CD4-positive, alpha-beta T cell treated with Interleukin-10 for 1 hour (primary cell): ENCODE measurements around the gene IGHMBP2.

Source experiments
- DNase-seq: peaks from one replicate; pipeline ENCODE4 v3.0.0-alpha.2; 2020

IGHMBP2 gene

GRCh38 chr11:68928136-68928880, 24.6 kb downstream of the IGHMBP2 start:
- no peak for DNase-seq

DNA sequence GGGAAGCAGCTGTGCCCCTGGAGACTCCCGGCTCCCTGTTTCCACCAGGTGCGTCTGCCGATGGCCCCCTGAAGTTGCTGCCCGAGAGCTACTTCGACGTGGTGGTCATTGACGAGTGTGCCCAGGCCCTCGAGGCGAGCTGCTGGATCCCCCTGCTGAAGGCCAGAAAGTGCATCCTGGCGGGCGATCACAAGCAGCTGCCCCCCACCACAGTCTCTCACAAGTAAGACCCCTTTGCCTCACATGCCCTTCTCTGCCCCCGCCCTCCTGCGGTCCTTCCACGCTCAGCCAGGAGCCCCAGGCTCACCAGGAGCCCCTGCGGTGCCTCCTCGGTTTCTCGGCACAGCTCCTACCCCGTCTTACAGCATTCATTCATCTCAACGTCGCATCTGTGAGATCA, 25.4 kb downstream of the IGHMBP2 start:
- DNase-seq, result no peak

DNA sequence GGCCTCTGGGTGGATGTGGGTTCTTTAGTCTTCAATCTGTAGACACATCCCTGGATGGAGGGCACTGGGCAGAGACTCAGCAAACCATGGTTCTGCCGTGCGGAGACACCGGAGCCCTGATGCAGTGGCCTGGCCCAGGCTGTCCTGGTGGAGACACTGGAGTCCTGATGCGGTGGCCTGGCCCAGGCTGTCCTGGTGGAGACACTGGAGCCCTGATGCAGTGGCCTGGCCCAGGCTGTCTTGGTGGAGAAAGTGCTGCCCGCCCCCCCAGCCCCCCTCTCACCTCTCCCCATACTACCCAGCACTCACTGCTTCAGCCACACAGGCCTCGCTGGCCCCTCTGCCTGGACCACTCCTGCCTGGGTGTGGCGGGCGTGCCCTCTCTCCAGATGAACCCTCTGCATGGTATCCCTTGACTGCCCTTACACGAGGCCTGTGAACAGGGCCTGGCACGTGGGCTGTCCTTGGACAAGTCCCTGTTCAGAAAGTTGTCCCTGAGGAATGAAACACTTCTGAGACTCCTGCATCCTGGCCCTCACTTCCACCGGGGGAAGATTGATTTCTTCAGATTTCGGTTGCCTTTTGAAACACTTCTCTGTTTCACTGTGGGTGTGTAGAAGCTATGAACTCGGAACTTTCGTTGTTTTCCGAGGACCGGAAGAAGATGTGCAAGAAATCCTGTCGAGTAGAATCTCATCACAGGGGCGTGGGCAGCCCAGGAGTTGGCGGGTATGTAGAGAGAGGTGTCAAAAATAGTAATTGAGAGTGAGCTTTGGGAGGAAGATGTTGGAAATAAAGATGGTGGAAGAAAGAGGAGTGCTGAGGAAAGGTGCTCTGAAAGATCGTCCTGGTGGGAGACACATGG, 26.2 kb downstream of the IGHMBP2 start:
- no peak for DNase-seq

GRCh38 chr11:68930991-68931855, 27.5 kb downstream of the IGHMBP2 start:
- no peak for DNase-seq

DNA sequence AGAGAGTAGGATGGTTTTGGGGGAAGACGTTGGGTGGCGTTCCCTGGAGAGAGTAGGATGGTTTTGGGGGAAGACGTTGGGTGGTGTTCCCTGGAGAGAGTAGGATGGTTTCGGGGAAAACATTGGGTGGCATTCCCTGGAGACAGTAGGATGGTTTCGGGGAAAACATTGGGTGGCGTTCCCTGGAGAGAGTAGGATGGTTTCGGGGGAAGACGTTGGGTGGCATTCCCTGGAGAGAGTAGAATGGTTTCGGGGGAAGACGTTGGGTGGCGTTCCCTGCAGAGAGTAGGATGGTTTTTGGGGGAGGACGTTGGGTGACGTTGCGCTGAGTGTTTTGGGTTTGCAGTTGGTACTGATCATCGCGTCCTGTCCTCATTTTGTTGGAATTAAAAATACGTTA, 28.2 kb downstream of the IGHMBP2 start:
- no peak for DNase-seq

DNA sequence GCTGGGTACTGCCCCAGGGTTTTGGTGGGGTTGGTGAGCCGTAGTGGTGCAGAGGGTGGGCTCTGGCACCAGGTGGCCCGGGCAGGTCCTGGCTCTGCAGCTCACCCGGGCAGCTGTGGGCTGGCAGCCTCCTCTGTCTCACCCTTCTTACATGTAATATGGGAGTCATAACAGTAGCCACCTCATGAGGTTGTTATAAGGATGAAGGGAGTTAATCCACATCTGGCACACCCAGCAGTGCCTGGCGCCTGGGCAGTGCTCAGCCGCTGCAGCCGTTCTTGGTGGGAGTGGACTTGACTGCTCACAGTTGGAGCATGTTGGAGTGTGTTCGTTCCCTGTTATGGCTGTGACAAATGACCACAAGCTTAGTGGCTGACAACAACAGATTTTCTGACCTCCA, 28.7 kb downstream of the IGHMBP2 start:
- no peak for DNase-seq

DNA sequence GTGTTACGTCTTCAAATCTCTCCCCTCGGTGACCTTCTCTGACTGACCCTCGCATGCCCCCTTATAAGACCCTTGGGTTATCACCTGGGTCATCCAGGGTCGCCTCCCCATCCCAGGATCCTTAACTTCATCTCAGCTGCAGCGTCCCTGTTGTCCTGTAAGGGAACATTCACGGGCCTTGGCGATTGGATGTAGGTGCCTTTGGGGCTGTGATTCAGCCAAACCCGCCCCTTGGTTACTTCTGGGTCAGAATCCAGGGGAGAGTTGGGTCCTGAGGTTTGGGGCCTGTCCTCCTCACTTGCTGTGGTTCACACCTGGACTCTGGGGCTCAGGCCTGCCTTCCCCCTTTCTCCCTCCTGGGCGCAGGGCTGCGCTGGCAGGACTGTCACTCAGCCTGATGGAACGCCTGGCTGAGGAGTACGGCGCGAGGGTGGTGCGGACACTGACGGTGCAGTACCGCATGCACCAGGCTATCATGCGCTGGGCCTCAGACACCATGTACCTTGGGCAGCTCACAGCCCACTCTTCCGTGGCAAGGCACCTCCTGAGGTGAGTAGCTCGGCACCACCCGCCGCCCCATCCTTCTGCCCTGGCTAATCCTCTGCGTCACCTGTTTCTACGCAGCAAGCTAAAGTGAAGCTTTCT, 29.4 kb downstream of the IGHMBP2 start:
- DNase-seq, result no peak

- DNase-seq, result no peak
Measured at GRCh38 chr11:68933605-68934320, 30.1 kb downstream of the IGHMBP2 start.

DNA sequence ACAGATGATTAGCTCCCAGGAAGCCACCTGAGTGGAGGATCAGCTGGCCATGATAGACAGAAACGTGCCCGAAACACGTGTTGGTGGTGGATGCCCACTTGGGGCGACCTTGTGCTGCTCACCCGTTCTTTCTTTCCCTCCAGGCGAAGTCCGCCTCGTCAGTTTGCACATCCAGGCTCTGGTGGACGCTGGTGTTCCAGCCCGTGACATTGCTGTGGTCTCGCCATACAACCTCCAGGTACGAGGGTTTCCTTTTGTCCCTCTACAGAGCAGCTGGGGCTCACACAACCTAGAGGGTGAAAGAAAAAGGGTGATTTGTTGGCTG, 30.6 kb downstream of the IGHMBP2 start:
- no peak for DNase-seq

GRCh38 chr11:68934666-68935065, 31.0 kb downstream of the IGHMBP2 start:
- DNase-seq, result no peak

- DNase-seq, result no peak
Measured at GRCh38 chr11:68935066-68935465, 31.4 kb downstream of the IGHMBP2 start.

GRCh38 chr11:68935516-68936357, 32.0 kb downstream of the IGHMBP2 start:
- no peak for DNase-seq

GRCh38 chr11:68936358-68936636, 32.6 kb downstream of the IGHMBP2 start:
- DNase-seq, result no peak

DNA sequence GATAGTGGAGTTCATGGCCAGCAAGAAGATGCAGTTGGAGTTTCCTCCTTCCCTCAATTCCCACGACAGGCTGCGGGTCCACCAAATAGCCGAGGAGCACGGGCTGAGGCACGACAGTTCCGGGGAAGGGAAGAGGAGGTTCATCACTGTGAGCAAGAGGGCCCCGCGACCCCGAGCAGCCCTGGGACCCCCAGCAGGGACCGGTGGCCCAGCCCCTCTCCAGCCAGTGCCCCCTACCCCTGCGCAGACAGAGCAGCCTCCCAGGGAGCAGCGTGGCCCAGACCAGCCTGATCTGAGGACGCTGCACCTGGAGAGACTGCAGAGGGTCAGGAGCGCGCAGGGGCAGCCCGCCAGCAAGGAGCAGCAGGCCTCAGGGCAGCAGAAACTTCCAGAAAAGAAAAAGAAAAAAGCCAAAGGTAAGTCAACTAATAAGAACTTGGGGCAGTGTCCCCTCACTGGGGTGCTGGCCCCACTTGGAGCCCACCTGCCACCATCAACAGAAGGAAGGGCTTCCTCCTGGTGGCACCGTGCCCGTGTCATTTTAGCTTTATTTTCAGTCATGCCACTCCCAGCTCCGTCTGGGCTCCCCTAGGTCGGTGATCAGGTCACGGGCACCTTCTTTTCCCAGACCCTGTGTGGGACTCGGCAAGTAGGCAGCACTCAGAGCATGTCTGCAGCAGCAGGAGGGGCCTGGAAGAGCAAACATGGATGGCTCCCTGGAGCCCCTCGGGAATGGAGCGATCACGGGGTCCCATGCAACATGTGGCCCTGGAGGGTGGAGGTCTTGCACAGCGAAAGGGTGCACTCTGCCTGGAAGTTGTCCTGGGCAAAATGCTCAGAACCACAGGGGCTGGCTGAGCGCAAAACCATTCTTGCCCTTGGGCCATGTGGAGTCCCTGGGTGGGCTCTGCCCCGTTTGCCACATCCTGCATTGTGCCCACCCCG, 33.3 kb downstream of the IGHMBP2 start:
- no peak for DNase-seq

DNA sequence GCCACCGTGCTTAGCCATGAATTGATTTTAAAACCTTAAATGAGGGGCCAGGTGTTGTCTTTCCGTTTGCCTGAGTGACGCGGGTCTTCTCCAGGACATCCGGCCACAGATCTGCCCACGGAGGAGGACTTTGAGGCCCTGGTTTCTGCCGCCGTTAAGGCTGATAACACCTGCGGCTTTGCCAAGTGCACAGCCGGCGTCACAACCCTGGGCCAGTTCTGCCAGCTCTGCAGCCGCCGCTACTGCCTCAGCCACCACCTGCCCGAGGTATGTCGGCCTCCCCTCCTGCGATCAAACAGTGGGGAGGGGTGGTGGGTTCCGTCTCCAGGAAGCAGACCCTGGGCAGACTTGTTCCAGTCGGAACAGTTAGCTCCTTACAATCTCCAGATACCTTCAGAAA, 34.4 kb downstream of the IGHMBP2 start:
- DNase-seq, result no peak

- DNase-seq, result no peak
Measured at GRCh38 chr11:68938816-68939582, 35.3 kb downstream of the IGHMBP2 start.

DNA sequence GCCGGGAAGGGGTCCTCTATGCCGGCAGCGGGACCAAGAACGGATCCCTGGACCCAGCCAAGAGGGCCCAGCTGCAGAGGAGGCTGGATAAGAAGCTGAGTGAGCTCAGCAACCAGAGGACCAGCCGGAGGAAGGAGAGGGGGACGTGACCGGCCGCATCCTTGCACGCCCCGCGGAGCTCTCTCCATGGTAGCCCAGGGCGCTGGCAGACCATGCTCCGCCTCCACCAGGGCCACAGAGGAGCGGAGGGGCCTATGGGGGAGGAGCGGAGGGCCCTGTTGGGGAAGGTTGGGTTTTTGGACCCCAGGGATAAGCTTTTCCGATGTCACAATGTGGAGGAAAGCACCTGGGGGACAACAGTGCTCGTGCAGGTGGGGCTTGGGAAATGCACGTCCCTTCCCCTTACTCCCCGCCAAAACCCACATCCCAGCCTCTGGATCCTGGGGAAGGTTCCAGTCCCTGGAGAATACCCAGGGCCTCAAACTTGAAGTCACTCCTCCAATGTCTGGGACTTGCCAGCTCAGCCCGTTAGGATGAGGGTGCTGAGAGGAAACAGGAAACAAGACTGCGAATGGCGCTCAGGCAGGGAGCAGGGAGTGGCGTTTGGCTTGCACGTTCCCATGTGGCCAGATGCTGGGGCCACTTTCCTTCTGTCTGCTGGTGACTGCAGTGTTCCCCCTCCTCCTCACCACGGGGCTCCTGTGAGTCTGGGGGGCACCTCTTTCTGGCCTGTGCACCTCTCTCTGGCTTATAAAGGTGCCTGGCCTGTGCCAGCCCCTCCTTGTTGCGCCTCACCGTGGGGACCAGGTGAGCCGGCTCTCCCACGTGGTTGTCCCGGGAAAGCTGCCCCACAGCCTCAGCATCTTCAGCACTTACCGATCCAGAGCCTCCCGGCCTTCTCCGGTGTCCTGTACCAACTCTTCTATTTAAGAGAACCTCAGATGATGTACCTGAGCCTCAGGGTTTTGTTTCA, 36.2 kb downstream of the IGHMBP2 start:
- no peak for DNase-seq

DNA sequence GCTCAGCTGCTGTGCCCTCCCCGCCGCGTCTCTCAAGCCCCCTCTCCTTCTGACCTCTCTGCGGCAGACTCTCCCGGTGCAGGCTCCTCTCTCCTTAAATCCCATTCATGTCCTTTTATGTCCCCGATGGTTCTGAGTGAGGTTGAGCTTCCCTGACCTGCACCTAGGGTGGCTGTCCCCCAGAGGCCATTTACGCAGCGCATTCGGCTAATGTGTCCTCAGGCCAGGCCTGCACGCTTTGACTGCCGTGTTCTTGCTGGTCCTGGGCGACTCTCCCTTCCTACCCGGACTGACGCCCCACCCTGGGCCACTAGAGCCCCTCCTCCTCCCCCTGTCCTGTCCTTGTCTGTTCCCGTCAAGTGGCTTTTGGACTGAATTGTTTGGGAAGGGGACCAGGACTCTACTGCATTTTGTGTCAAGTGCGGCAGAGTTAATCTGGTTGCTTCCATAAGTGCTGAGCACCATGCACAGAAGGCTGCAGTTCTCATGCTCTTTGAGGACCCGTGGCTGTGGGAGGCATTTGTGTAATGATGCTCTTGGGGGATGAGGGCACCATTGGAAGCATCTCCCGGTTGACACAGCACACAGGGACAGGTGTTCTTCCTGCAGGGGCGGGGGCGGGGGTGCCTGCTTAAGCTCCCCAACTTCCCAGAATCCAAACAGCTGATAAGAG, 37.1 kb downstream of the IGHMBP2 start:
- DNase-seq, result no peak
